ENCODE measurements around the gene NELL1. TPM values are rescaled to one million over a fixed set of nuclear protein-coding genes. Genes with fewer than 3 reads are reported as not detected.

The NELL1 gene
- total RNA-seq, 2 experiments from 2014 or later, result not detected

DNA sequence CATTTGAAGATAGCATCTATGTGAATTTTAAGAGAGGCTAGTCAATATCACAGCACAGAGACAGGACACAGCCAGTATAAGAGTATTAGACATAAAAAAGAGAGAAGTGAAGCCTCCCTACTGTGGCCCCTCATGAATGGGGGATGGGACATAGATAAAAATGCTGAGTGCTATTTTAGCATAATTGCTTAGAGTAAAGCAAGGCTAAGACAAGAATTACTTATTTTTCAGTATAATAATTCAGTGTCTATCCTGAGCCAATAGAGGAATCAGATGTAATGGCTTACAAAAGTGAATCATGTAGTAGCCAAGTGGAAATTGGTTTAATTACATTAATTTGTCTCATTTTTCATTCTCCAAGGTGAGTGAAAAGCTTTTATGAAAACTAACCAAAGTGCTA is 419.5 kb downstream of the NELL1 start:
- no peak overlapping the region for H3K4me3 Mint-ChIP-seq
- H3K27me3 Mint-ChIP-seq, result no peaks in the 10 kb centered on the region
- POLR2A ChIA-PET, result no interaction called here
- CTCF ChIA-PET, result no interaction called here
- no peak for DNase-seq
- no peak overlapping the region for H3K27ac Mint-ChIP-seq
- TF ChIP-seq, protein P1, sequence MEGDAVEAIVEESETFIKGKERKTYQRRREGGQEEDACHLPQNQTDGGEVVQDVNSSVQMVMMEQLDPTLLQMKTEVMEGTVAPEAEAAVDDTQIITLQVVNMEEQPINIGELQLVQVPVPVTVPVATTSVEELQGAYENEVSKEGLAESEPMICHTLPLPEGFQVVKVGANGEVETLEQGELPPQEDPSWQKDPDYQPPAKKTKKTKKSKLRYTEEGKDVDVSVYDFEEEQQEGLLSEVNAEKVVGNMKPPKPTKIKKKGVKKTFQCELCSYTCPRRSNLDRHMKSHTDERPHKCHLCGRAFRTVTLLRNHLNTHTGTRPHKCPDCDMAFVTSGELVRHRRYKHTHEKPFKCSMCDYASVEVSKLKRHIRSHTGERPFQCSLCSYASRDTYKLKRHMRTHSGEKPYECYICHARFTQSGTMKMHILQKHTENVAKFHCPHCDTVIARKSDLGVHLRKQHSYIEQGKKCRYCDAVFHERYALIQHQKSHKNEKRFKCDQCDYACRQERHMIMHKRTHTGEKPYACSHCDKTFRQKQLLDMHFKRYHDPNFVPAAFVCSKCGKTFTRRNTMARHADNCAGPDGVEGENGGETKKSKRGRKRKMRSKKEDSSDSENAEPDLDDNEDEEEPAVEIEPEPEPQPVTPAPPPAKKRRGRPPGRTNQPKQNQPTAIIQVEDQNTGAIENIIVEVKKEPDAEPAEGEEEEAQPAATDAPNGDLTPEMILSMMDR (IDR thresholded peaks at IDR 0.05), result no peak
- H3K36me3 Mint-ChIP-seq (ENCODE audit: low read depth), result no peaks in the 10 kb centered on the region
- intact Hi-C loops (cut with micrococcal nuclease), result no loop called here
- H3K4me1 Mint-ChIP-seq (ENCODE audit: low read depth), result no peaks in the 10 kb centered on the region
- H3K9me3 Mint-ChIP-seq, result peaks cover 6% of the 10 kb centered on the region
- ATAC-seq, result no peak

DNA sequence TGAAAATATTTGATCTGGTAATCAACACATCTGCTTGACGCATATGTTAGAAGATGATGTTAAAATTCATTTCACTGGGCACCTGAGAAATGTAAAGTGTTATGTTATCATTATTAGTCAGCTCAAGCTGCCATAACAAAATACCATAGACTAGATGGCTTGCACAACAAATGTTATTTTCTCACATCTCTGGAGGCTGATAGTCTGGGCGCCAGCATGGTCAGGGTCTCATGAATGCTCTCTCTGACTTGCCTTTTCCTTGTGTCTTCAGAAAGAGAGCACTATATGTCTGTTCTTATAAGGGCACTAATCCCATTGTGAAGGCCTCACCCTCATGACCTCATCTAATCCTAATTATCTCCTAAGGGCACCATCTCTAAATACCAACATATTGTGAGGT is 435.3 kb downstream of the NELL1 start:
- Mint-ChIP-seq H3K4me3 (no peak overlapping the region), H3K9me3 (peaks cover 11% of the 10 kb centered on the region), H3K36me3 (ENCODE audit: low read depth) (no peaks in the 10 kb centered on the region), H3K27ac (no peak overlapping the region), H3K27me3 (no peaks in the 10 kb centered on the region), H3K4me1 (ENCODE audit: low read depth) (no peaks in the 10 kb centered on the region)
- ChIA-PET POLR2A (no interaction called here), CTCF (no interaction called here)
- TF ChIP-seq, protein P1 (IDR thresholded peaks at IDR 0.05), result no peak
- no peak for ATAC-seq
- DNase-seq, result no peak
- intact Hi-C loops (cut with micrococcal nuclease), result no loop called here

DNA sequence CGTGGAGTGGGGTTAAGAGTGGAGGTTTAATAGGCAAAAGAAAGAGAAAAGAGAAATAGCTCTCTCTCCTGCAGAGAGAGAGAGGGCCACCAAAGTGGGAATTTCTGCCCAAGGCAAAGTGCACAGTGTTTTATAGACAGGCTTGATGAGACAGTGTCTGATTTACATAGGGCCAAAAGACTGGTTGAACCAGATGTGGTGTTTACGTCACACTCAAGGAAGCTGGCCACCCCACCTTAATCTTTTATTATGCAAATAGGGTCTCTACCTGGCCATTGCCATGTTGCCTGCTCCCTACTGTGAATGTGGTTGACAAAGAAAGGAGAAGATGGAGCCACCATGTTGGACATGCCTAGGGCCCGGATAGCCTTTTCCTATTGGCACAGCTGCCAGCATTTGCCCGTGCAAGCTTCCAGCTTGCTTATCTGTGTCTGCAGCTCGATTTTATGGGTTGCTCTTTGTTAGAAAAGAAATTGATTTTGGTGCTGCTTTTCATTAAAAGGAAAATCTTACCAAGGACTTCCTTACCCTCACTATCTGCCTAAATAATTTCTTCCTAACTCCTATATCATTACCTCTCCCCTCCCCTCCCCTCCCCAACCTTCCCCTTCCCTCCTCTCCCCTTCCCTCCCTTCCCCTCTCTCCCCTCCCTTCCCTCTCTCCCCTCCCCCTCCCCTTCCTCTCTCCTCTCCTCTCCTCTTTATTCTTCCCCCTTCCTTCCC is 436.0 kb downstream of the NELL1 start:
- H3K4me3 Mint-ChIP-seq, result no peak overlapping the region
- no peak for DNase-seq
- POLR2A ChIA-PET, result no interaction called here
- no peaks in the 10 kb centered on the region for H3K27me3 Mint-ChIP-seq
- no peaks in the 10 kb centered on the region for H3K4me1 Mint-ChIP-seq (ENCODE audit: low read depth)
- intact Hi-C loops (cut with micrococcal nuclease), result no loop called here
- TF ChIP-seq, protein P1 (IDR thresholded peaks at IDR 0.05), result no peak
- H3K9me3 Mint-ChIP-seq, result peaks cover 11% of the 10 kb centered on the region
- ATAC-seq, result no peak
- no peak overlapping the region for H3K27ac Mint-ChIP-seq
- H3K36me3 Mint-ChIP-seq (ENCODE audit: low read depth), result no peaks in the 10 kb centered on the region
- CTCF ChIA-PET, result no interaction called here

DNA sequence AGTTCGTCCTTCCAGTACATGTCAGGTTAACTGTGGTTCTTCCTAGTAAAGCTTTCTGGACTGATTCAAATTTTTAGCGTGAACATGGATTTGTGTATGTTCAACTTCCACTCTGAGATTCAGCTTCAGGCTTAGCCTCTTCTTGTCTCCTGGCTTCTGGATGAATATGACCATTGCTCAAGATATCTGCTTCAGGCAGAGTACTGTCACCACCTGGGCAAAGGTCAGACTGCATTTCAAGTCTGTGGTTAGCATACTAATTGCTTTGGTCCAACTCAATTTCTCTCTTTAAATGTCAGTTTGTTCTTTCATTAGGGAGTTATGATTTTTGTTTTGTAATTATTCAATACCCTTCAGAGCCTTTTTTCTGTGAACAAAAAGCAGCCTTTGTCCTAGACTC is 440.0 kb downstream of the NELL1 start:
- POLR2A ChIA-PET, result no interaction called here
- Mint-ChIP-seq H3K4me3 (no peak overlapping the region), H3K4me1 (ENCODE audit: low read depth) (no peaks in the 10 kb centered on the region), H3K36me3 (ENCODE audit: low read depth) (no peaks in the 10 kb centered on the region), H3K27me3 (no peaks in the 10 kb centered on the region), H3K27ac (no peak overlapping the region), H3K9me3 (peaks cover 8% of the 10 kb centered on the region)
- DNase-seq, result no peak
- TF ChIP-seq, protein P1 (IDR thresholded peaks at IDR 0.05), result no peak
- ATAC-seq, result no peak
- CTCF ChIA-PET, result no interaction called here
- intact Hi-C loops (cut with micrococcal nuclease), result no loop called here

DNA sequence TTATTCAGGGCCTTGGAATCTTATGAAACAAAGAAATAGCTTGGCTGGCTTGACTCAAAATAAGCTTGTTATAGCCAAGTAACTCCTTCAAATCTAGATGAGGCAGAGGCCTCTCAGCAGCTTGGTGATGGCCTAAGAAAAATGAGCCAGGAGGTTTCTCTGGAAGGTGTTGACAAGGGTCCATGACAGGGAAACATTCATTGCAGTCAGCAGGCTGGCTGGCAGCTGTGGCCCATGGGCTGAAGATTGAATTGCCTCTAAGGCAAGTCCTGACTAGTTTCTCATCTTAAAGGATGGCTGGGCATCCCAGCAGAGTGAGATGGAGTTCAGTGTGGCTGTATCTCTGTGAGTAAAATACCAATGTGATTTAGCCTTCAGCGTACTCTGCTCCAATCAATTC is 441.0 kb downstream of the NELL1 start:
- Mint-ChIP-seq H3K27ac (no peak overlapping the region), H3K27me3 (no peaks in the 10 kb centered on the region), H3K9me3 (peaks cover 3% of the 10 kb centered on the region), H3K4me1 (ENCODE audit: low read depth) (no peaks in the 10 kb centered on the region), H3K4me3 (no peak overlapping the region), H3K36me3 (ENCODE audit: low read depth) (no peaks in the 10 kb centered on the region)
- no peak for ATAC-seq
- intact Hi-C loops (cut with micrococcal nuclease), result no loop called here
- ChIA-PET CTCF (no interaction called here), POLR2A (no interaction called here)
- DNase-seq, result no peak
- TF ChIP-seq, protein P1 (IDR thresholded peaks at IDR 0.05), result no peak
